Colonic mucosa (tissue), 4 donors: Measurements from ENCODE around the gene STARD13. TPM values are rescaled to one million over a fixed set of nuclear protein-coding genes. Genes with fewer than 3 reads are reported as not detected.

Source experiments
- DNase-seq: peaks from one replicate; pipeline ENCODE4 v3.0.0-alpha.2; 2020
- H3K27ac ChIP-seq: fragments of 200-600 bp; one replicate; pipeline ENCODE4 v1.8.0; 2021
- H3K27me3 ChIP-seq: fragments of 200-600 bp; one replicate; pipeline ENCODE4 v1.8.0; 2021
- H3K36me3 ChIP-seq: fragments of 200-600 bp; one replicate; pipeline ENCODE4 v1.8.0; 2021
- H3K4me1 ChIP-seq: fragments of 200-600 bp; one replicate; pipeline ENCODE4 v1.8.0; 2021; ENCODE audit warnings: mild to moderate bottlenecking
- H3K4me3 ChIP-seq: fragments of 200-600 bp; one replicate; pipeline ENCODE4 v1.8.0; 2021
- H3K9ac ChIP-seq, 2 donors: one replicate each; pipeline ENCODE4 v1.7.0; 2013; ENCODE audit warnings: control low read depth in 2 of 2, low read depth in 2 of 2, low read length in 2 of 2
- H3K9me3 ChIP-seq: fragments of 200-600 bp; one replicate; pipeline ENCODE4 v1.8.0; 2021
- CTCF ChIP-seq: fragments of 200-600 bp; IDR thresholded peaks from one replicate; pipeline ENCODE4 v1.8.0; 2022; ENCODE audit warnings: antibody characterized with exemption, mild to moderate bottlenecking
- intact Hi-C: fragments of 100-400 bp; cut with DNase I; formaldehyde crosslinking; loops from one replicate; pipeline ENCODE4 v1.14.1; 2022
- total RNA-seq, 2 donors: library from RNA; stranded (reverse); fragmentation: NEBNext Ultra II Directional in 1 of 2; extraction: Animal tissue kit (Norgen Biotek cat#: 25700) in 1 of 2; gene quantifications; one replicate each; pipeline ENCODE4 v1.2.1, GENCODE V29; 2021
- donor health status: healthy.
- donor health status: DM: no; HTN: no; CAD: no.
- donor health status: DM: no; HTN: no; CAD: no.

STARD13 gene
- total RNA-seq, 2 donors from 2014 or later, result 21.3 to 30.2 TPM

GRCh38 chr13:33292712-33293111 lies 7.2 kb upstream of the STARD13 start:
- Histone ChIP-seq H3K27ac (no peak overlapping the region), H3K9ac (no peak overlapping the region), H3K9me3 (no peaks in the 10 kb centered on the region), H3K4me1 (no peaks in the 10 kb centered on the region), H3K27me3 (no peaks in the 10 kb centered on the region), H3K36me3 (no peaks in the 10 kb centered on the region), H3K4me3 (no peak overlapping the region)
- DNase-seq, result no peak
- no peak for TF ChIP-seq CTCF
- intact Hi-C loops, result no loop called here

GRCh38 chr13:33290421-33290965 lies 4.9 kb upstream of the STARD13 start:
- no peak for TF ChIP-seq CTCF
- Histone ChIP-seq H3K9ac (no peak overlapping the region), H3K9me3 (no peaks in the 10 kb centered on the region), H3K36me3 (no peaks in the 10 kb centered on the region), H3K4me3 (no peak overlapping the region), H3K27ac (no peak overlapping the region), H3K27me3 (no peaks in the 10 kb centered on the region), H3K4me1 (no peaks in the 10 kb centered on the region)
- intact Hi-C loops, result no loop called here
- DNase-seq, result no peak

- no peak for DNase-seq
- Histone ChIP-seq H3K4me3 (no peak overlapping the region), H3K4me1 (no peaks in the 10 kb centered on the region), H3K9me3 (no peaks in the 10 kb centered on the region), H3K36me3 (no peaks in the 10 kb centered on the region), H3K27ac (no peak overlapping the region), H3K9ac (no peak overlapping the region), H3K27me3 (no peaks in the 10 kb centered on the region)
- TF ChIP-seq CTCF, result no peak
- intact Hi-C loops, result no loop called here
Observed at GRCh38 chr13:33289966-33290365, 4.4 kb upstream of the STARD13 start.

- intact Hi-C loops, result no loop called here
- Histone ChIP-seq H3K36me3 (no peaks in the 10 kb centered on the region), H3K27ac (no peak overlapping the region)
Observed at GRCh38 chr13:33287142-33287882, 1.8 kb upstream of the STARD13 start.

GRCh38 chr13:33286128-33286527 lies 573 bp upstream of the STARD13 start:
- peak overlapping the region; percentile 57 to 98 for H3K9ac ChIP-seq
- H3K36me3 ChIP-seq, result no peaks in the 10 kb centered on the region
- no peaks in the 10 kb centered on the region for H3K27me3 ChIP-seq
- TF ChIP-seq CTCF, result no peak
- H3K9me3 ChIP-seq, result no peaks in the 10 kb centered on the region
- intact Hi-C loops, result no loop called here
- peak overlapping the region; percentile 87 for H3K27ac ChIP-seq
- DNase-seq, result peak; percentile 45
- H3K4me3 ChIP-seq, result peak overlapping the region; percentile 44
- no peaks in the 10 kb centered on the region for H3K4me1 ChIP-seq

More at GRCh38 chr13:33287142-33287882, 1.8 kb upstream of the STARD13 start:
- TF ChIP-seq CTCF, result no peak
- no peak for DNase-seq
- H3K4me3 ChIP-seq, result no peak overlapping the region
- no peaks in the 10 kb centered on the region for H3K9me3 ChIP-seq
- no peaks in the 10 kb centered on the region for H3K27me3 ChIP-seq
- no peak overlapping the region for H3K9ac ChIP-seq
- H3K4me1 ChIP-seq, result no peaks in the 10 kb centered on the region
